ENCODE measurements around the gene ACKR1.

The ACKR1 gene

DNA sequence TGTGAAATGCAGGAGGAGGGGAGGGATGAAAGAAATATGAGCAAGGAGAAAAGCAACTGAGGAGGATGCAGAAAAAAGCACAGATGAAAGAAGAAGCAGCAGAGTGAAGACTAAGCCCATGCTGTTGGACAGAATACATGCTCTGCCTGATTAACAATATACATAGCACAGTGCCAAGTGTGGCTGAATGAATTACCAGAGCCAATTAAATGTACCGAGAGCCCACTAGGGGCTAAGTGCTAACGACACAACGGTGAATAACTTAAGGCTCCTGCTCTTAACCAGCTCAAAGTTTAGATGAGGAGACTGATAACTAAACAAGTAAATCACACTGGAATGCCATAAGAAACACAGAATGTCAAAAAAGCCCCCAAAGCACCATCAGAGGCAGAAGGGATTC, 17.6 kb upstream of the ACKR1 start:
- in situ Hi-C loops (cut with MboI; ENCODE audit: low sequenced_read_pairs): no loop called here

DNA sequence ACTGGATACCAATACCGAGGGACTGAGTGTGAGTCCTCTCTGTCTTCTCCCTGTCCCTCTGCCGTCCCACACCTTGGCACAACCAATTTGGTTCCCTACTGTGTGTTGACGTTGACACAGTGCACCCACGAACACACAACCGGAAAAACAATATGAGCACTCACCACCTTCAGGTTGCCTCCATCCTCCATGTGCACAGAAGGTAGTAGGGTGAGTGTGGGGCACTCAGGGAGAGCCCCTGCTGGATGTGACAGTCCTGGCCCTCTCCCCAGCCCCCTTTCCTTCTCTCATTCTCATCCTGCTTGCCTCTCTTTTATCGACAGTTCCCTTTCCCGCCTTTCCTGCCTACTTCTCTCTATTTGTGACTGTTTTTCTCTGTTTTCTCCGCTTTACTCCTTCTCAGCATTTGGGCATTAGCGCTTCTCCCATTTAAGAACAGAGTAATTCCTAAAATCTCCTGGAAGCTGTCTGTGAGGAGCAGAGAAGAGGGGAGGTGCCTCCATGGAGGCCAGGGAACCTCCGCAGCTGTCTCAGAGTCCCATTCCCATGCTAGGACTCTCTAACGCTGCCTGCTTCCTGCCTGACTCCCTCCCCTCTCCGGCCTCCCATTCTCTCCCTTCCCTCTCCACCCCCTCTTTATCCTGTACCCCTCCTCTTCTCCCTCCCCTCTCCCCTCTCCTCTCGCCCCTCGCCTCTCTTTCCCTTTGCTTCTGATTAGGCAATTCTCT, 16.9 kb upstream of the ACKR1 start:
- in situ Hi-C loops (cut with MboI; ENCODE audit: low sequenced_read_pairs): no loop called here

DNA sequence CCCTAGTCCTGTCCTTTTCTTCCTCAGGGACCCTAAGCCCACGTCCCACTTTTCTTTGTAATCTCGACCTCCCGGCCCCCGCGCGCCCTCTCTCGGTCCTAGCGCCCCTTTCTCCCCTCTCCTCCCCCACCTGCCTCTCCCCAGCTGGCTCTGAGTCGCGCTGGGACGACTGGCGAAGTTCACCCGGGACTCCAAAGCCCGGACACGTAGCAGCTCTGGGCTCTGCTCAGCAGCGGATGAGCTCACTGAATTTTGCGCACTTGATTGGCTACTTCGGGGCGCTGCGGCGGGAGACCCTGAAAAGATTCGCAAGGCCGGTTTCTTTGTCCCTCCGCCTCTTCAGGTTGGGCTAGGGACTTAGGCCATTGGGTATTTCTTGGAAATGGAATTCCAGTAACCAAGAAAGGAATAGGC, 16.3 kb upstream of the ACKR1 start:
- in situ Hi-C loops (cut with MboI; ENCODE audit: low sequenced_read_pairs): no loop called here

DNA sequence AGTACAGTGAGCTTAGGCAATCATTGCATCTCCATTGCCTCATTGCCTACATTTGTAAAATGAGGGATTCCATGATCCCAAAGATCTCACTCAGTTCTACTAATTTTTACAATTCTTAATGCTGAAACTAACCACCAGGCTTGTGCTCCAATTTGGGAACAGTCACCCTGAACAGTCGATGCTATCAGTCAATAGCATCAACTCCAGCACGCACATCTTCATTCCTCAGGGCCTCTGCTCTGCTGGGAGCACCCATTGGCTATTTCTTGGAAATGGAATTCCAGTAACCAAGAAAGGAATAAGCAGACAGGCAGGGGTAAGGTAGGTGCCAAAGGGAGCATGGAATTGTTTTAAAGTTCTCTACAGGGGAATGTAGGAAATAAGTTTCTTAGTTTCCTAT, 14.2 kb upstream of the ACKR1 start:
- in situ Hi-C loops (cut with MboI; ENCODE audit: low sequenced_read_pairs): no loop called here

DNA sequence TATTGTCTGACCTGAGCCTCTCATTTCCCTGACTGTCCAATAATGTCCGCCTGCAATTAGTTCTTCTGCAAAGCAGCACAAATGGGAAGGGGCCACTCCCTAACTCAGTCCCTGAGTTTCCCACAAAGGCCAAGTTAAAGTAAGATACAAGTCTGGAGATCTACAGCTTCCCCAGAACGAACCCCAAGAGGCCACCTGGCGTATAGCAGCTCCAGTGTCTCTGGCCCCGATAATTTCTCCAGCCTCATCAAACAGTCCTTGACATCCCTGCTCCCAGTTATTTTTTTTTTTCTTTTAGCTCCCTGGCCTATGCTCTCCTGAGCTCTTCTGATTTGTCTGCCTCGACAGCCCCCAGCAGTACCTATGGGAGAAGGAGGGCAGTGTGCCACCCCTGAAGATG, 8.1 kb upstream of the ACKR1 start:
- in situ Hi-C loops (cut with MboI; ENCODE audit: low sequenced_read_pairs): no loop called here

DNA sequence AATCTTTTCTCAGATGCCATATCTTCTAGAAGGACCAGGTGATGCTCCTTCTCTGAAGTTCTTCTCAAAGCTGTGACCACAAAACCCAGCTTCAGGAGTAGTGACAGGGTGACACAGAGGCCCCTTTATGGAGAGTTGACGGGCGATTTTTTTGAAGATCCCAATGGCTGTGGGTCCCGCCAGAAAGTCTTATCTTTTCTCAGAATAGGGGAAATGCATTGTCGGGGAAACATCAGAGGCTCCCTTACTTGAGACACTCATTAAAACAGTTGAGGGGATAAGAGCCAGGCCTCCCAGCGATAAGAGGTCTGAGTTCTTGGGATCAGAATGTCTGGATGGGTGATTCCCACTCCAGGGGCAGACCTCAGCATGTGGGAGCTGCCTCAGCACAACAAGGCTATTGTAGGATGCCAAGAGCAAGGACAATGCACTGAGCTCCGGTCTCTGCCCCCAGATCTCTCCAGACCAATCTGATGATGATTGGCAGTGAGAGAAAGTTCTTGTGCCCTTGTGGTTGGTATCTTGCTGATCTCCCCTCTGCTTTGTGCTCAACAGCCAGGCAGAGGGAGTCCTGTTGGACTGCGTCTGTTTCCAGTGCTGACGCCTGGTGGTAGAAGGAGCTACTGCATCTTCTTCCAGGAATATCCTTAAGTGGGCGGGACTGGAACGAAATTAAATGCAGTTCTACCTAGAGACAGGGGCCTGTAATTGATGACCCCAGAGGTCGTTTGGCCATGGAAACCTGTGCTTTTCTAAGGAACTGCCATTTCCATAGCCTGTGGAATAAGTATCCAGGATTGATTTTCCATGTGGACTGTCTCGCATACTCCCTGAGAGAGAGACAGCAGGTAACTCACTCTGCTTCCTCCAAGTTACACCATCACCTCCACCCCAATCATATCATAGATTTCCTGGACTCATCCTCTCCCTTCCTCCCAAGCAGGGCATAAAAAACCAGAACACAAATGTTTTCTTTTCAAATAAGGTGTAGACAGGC, 6.8 kb upstream of the ACKR1 start:
- in situ Hi-C loops (cut with MboI; ENCODE audit: low sequenced_read_pairs): no loop called here

DNA sequence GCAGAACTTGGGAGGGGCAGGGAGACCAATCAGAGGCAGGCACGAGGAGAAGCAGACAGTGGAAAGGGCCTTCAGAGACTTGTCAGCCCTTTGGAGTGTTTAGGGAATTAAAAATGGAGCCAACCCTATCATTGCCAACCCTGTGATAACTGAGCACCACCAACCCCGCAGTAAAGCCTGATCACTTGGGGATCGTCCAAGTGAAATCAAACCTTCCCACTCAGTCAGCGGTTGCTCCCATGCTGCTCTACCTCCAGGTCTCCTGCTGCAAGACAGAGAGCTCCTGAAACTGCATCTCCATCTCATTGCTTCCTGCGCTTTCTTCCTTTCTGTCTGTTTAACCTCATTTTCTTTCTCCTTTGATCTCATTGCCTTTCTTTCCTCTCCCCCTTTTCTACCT, 4.8 kb upstream of the ACKR1 start:
- in situ Hi-C loops (cut with MboI; ENCODE audit: low sequenced_read_pairs): no loop called here

DNA sequence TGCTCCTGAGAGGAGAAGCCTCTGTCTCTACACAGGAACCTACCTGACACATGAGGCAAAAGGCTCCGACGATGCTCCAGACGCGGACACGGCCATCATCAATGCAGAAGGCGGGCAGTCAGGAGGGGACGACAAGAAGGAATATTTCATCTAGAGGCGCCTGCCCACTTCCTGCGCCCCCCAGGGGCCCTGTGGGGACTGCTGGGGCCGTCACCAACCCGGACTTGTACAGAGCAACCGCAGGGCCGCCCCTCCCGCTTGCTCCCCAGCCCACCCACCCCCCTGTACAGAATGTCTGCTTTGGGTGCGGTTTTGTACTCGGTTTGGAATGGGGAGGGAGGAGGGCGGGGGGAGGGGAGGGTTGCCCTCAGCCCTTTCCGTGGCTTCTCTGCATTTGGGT, 3.9 kb upstream of the ACKR1 start:
- in situ Hi-C loops (cut with MboI; ENCODE audit: low sequenced_read_pairs): no loop called here

DNA sequence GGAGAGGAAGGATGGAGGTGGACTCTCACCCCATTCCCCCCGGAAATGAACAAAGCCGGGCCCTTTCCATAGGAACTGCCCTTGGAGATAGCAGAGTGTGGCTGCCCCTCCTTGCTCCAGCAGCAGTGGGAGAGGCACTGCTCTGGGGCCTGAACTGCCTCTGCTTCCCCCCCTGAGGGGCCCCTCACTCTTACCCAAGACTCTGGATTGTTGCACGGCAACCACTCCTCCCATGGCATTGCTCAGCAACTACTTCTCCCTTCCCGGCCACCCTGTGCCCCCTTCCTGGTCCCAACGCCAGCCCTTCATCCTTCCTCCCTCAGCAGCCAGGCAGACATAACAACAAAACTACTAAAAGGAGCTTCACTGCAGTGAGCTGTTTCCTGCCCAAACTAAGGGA, 3.0 kb upstream of the ACKR1 start:
- in situ Hi-C loops (cut with MboI; ENCODE audit: low sequenced_read_pairs): no loop called here

DNA sequence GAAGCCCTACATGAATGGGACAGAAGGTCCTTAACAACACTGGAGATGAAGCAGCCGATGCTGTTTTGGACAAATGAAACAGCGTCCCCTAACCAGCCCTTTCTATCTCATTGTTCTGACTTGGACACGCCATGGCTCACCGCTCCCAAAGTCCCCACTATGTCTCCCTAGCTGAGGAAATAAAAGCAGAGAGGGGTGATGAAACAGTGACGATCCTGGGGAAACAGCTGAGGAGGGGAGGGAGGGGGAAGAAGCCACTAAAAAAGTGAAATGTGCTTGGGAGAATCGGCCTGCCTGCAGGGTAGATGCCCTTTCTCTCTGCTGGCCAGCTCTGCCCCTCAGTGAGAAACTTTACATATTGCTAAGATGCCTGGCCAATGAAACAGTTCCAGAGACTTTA, 1.1 kb upstream of the ACKR1 start:
- in situ Hi-C loops (cut with MboI; ENCODE audit: low sequenced_read_pairs): no loop called here

DNA sequence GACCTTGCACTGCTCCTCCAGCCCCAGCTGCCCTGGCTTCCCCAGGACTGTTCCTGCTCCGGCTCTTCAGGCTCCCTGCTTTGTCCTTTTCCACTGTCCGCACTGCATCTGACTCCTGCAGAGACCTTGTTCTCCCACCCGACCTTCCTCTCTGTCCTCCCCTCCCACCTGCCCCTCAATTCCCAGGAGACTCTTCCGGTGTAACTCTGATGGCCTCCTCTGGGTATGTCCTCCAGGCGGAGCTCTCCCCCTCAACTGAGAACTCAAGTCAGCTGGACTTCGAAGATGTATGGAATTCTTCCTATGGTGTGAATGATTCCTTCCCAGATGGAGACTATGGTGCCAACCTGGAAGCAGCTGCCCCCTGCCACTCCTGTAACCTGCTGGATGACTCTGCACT, 550 bp downstream of the ACKR1 start:
- in situ Hi-C loops (cut with MboI; ENCODE audit: low sequenced_read_pairs): no loop called here

DNA sequence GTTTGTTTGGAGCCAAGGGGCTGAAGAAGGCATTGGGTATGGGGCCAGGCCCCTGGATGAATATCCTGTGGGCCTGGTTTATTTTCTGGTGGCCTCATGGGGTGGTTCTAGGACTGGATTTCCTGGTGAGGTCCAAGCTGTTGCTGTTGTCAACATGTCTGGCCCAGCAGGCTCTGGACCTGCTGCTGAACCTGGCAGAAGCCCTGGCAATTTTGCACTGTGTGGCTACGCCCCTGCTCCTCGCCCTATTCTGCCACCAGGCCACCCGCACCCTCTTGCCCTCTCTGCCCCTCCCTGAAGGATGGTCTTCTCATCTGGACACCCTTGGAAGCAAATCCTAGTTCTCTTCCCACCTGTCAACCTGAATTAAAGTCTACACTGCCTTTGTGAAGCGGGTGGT, 1.4 kb downstream of the ACKR1 start:
- in situ Hi-C loops (cut with MboI; ENCODE audit: low sequenced_read_pairs): no loop called here

DNA sequence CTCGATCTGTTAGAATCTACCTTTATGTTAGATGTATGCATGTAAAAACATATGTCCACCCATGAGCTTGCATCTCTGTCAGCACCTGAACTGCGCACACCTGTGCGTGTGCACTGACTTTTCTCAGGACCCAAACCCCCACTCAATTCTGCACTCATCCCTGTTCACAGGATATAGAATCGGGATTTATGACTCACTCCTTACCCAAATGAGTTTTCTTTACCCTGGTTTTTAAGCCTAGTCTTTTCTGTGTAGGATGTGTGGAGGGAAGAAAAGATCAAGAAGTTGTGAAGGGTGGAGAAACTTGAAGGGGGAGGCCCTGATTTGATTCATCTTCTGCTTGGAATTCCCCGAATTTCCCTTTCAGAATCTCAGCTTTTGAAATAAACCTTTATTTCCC, 2.4 kb downstream of the ACKR1 start:
- in situ Hi-C loops (cut with MboI; ENCODE audit: low sequenced_read_pairs): no loop called here

DNA sequence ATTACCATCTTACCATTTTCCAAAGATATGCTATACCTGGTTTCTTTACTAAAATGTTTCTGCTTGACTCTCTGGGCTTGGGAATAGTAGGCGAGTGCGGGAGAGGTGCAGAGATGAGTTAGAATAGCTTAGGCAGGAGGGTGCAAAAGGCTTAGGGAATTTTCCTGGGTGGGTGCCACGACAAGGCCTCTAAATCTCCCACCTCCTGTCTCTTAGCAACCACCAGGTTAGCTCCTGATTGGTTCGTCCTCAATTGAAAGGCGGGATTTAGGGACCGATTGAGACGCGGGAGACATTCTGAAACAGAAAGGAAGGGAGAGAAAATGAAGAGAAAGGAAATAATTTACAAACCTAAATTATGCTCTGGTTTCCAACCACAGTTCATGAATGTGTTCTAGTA, 3.1 kb downstream of the ACKR1 start:
- in situ Hi-C loops (cut with MboI; ENCODE audit: low sequenced_read_pairs): no loop called here

DNA sequence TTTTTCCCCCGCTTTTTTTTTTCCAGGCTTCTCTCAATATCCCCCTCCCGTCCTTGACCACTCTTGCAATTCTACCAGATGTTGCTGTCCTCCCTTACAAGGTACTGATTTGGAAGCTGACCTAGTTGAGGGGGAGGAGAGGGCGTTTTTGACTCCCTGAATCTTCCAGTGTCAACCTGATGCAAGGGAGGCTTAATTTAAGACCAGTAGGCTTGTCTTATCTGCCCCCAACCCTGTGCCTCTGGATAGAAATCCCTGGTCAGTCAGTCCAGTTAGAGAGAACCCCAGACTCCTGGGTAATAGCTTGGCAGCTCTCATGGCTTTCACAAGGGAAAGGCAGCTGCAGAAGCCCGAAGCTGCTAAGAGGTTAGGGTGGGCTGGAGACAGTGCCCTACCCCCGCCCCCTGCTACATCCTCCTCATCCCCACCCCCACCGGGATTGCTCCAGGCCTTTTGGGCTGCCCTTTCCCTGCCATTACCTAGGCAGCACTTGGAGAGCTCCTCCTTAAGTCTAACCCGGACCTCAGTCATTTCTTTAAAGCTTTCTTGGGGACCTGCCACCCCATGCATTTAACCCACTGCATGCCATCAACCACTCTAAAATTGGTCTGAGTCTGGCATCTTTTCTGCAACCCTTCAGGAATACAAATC, 3.6 kb downstream of the ACKR1 start:
- in situ Hi-C loops (cut with MboI; ENCODE audit: low sequenced_read_pairs): no loop called here

DNA sequence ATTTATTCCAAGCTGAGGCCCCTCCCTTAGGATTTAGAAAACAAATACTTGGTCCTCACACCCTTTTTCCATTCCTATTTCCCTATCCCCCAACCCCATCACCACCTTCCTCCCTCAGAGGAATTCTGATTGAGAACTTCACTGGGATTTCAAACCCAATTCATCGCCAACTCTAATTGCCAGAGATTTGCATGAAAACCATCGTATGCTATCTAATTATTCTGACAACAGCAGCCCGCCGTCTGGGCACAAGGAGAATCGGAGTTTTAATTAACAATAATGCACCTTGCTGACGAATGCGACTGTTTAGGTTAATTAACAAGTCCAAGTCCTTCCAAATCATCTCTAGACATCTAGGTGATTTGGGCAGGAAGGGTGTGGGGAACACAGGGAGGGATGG, 4.4 kb downstream of the ACKR1 start:
- in situ Hi-C loops (cut with MboI; ENCODE audit: low sequenced_read_pairs): no loop called here

DNA sequence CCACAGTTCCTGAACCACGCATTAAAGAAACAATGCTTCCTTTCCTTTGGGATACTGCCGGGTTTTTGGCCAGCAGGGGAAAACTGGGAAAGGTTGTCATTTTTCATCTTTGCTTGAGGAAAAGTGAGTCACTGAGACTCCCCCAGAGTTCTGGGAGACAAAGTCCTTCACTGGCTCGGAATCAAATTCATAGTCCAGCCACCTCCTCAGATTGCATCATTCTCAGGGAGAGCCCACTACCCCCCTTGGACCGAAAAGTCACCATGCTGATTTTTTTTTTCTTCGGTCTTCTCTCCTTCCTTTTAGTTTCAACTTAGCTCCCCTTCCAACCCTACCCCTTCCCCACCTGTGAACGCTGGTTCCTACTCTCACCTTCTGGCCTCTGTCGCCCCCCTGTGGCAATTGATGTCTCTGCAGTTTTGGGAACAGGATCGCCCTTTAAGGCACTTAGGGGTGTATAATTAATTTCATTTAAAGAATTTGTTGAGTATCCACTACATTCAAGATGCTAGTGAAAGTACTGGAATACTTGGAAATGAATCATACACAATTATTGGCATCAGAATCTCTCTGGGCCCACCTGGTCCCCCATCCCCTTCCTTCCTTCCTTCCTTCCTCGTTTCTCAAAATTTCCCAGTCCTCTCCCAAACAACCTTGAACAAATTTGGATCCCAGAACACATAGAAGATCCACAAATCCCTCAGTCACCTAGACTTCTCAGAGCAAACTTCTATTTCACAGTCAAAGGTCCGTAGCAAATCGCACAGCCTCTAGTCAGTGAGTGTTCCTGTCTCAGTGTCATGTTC, 6.9 kb downstream of the ACKR1 start:
- in situ Hi-C loops (cut with MboI; ENCODE audit: low sequenced_read_pairs): no loop called here

DNA sequence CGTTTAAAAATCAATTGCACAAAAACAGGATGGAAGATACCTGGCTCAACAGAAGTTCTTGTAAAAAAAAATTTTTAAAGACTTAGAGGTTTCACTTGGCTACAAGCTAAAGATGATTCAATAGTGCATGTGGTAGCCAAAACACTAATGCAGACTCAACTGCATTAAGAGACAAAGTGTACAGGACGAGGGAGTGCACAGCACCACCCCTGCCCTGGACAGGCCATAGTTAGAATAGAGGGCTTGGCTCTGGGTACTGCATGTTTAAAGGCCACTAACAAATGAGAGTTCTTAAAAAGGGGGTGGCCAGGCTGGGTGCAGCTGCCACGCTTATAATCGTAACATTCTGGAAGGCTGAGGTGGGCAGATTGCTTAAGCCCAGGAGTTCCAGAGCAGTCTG, 7.9 kb downstream of the ACKR1 start:
- in situ Hi-C loops (cut with MboI; ENCODE audit: low sequenced_read_pairs): no loop called here

DNA sequence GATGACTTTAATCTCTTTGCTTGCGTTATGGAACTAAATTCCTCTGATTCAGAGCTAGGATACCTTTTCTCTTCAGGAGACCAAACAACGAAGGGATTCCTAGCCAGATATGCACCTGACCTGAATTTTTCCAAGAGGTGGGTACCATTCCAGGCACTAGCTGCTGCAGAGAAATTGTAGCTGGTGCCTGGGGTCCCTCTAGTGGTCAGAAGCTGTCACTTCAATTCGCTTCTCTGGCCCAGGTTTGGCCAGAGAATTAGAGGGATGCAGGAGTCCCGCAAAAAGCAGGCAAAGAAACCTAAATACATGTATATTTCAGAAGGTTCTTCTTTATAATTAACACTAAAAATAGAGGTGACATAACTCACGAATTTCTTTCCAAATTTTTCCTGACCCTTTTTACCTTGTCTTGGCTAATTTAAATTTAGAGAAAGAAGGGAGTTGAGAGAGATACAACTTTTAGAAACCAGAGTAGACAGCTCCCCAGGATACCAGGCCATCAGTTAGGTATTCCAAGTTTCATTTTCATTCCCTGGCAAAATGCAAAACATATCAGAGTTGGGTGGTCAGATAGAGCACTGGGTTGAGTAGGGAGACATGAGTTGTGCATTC, 9.6 kb downstream of the ACKR1 start:
- in situ Hi-C loops (cut with MboI; ENCODE audit: low sequenced_read_pairs): no loop called here

All from hTERT RPE-1 (cell line).